ENCODE data around the gene CLSTN2. TPM values are rescaled to one million over a fixed set of nuclear protein-coding genes. Genes with fewer than 3 reads are reported as not detected.

The CLSTN2 gene
- total and polyA plus RNA-seq, 2 experiments from 2014 or later: 23.0 to 27.0 TPM

DNA sequence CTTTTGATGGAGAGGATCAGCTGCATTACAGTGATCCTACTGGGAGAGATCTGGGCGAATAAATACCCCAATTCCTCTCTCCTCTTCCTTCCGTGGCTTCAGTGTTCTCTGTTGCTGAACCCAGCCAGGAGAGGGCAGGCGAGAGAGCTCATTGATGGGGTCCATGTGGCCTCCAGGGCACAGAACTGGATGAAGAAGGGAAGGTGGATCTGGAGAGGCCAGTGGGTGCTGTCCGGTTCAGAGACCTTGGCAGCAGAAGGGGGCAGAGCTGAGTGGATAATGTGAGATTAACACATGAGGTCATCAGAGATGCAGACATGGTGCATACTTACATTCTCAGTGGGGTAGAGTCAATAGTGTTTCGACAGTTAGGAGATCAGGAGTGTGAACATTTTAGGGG is 193.6 kb downstream of the CLSTN2 start:
- Histone ChIP-seq H3K4me1 (ENCODE audit: insufficient read depth) (no peaks in the 10 kb centered on the region), H3K9me3 (ENCODE audit: low read depth) (no peaks in the 10 kb centered on the region), H3K27ac (no peak overlapping the region), H3K27me3 (no peaks in the 10 kb centered on the region), H4K20me1 (ENCODE audit: insufficient read depth, poor library complexity, severe bottlenecking) (no peaks in the 10 kb centered on the region), H3K79me2 (no peaks in the 10 kb centered on the region), H3K4me3 (no peak overlapping the region), H3K9me2 (replicated peaks; ENCODE audit: insufficient read depth) (no peaks in the 10 kb centered on the region), H2AFZ (no peak overlapping the region), H3K4me2 (no peak overlapping the region), H3K36me3 (replicated peaks; ENCODE audit: insufficient read depth, low read depth) (no peaks in the 10 kb centered on the region)
- 35% methylated on average over 5 of the region's 5 CpGs for WGBS (ENCODE audit: low lambda C conversion rate, missing lambda C conversion rate)
- TF ChIP-seq, protein P1, sequence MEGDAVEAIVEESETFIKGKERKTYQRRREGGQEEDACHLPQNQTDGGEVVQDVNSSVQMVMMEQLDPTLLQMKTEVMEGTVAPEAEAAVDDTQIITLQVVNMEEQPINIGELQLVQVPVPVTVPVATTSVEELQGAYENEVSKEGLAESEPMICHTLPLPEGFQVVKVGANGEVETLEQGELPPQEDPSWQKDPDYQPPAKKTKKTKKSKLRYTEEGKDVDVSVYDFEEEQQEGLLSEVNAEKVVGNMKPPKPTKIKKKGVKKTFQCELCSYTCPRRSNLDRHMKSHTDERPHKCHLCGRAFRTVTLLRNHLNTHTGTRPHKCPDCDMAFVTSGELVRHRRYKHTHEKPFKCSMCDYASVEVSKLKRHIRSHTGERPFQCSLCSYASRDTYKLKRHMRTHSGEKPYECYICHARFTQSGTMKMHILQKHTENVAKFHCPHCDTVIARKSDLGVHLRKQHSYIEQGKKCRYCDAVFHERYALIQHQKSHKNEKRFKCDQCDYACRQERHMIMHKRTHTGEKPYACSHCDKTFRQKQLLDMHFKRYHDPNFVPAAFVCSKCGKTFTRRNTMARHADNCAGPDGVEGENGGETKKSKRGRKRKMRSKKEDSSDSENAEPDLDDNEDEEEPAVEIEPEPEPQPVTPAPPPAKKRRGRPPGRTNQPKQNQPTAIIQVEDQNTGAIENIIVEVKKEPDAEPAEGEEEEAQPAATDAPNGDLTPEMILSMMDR (IDR thresholded peaks at IDR 0.05; ENCODE audit: poor library complexity): peak; percentile 43
- TF ChIP-seq EZH2 (IDR thresholded peaks at IDR 0.05; ENCODE audit: borderline replicate concordance): no peak
- DNase-seq (ENCODE audit: low spot score): peak; percentile 46

DNA sequence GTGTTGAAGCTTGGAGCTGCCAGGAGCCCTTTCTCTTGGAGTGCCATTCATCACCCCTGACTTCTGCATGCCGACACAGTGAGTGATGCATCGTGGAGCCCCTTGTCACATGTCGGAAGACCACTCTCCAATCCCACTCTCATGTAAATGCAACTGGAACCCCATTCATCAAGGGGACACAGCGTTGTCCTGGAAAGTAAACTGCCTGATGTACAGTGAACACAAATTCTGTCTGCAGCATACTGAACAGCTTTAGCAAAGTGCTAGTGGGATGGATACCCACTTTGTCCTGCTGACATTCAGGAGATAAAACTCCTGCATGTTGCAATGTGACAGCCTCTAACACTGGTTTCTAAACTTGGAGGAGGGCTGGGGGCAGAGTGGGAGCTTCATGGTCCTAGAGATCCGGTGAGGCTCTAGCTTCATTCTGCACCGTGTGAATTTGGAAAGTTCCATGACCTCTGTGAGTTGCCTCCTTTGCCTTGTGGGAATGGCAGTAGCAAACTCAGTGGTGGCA is 194.8 kb downstream of the CLSTN2 start:
- H3K79me2 ChIP-seq: no peaks in the 10 kb centered on the region
- no peaks in the 10 kb centered on the region for H3K9me3 ChIP-seq (ENCODE audit: low read depth)
- H3K36me3 ChIP-seq (replicated peaks; ENCODE audit: insufficient read depth, low read depth): no peaks in the 10 kb centered on the region
- DNase-seq (ENCODE audit: low spot score): no peak
- TF ChIP-seq EZH2 (IDR thresholded peaks at IDR 0.05; ENCODE audit: borderline replicate concordance) (no peak), EZH2phosphoT487 (IDR thresholded peaks at IDR 0.05; ENCODE audit: low read depth, severe bottlenecking, unreplicated experiment) (no peak)
- TF ChIP-seq, protein P1 (IDR thresholded peaks at IDR 0.05; ENCODE audit: poor library complexity): no peak
- no peaks in the 10 kb centered on the region for H3K9me2 ChIP-seq (replicated peaks; ENCODE audit: insufficient read depth)
- no peak overlapping the region for H3K4me3 ChIP-seq
- H2AFZ ChIP-seq: no peak overlapping the region
- H3K27ac ChIP-seq: no peak overlapping the region
- no peaks in the 10 kb centered on the region for H4K20me1 ChIP-seq (ENCODE audit: insufficient read depth, poor library complexity, severe bottlenecking)
- H3K27me3 ChIP-seq: no peaks in the 10 kb centered on the region
- no peak overlapping the region for H3K4me2 ChIP-seq
- WGBS (ENCODE audit: low lambda C conversion rate, missing lambda C conversion rate): 89% methylated on average over 6 of the region's 6 CpGs
- H3K4me1 ChIP-seq (ENCODE audit: insufficient read depth): no peaks in the 10 kb centered on the region

DNA sequence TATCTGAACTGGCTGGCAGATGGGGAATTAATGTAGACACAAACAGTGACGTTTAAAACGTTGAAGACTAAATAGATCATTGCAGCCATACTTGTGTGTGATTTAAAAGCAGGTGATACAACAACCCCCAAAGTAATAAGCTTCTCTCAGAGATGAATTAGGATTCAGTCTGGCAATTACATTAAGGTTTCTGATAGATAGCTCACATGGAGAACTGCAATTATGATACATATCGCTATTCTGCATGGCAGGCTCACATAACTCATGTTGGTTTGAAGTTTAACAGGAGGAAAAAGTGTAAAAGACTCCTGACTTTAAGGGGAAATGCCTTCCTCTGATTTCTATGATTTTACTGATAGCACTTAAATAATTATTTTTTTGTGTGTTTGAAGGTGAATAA is 196.9 kb downstream of the CLSTN2 start:
- H3K4me3 ChIP-seq: no peak overlapping the region
- no peaks in the 10 kb centered on the region for H4K20me1 ChIP-seq (ENCODE audit: insufficient read depth, poor library complexity, severe bottlenecking)
- 52% methylated on average over 3 of the region's 3 CpGs for WGBS (ENCODE audit: low lambda C conversion rate, missing lambda C conversion rate)
- H3K4me2 ChIP-seq: no peak overlapping the region
- TF ChIP-seq, protein P1 (IDR thresholded peaks at IDR 0.05; ENCODE audit: poor library complexity): no peak
- no peak for TF ChIP-seq EZH2 (IDR thresholded peaks at IDR 0.05; ENCODE audit: borderline replicate concordance)
- TF ChIP-seq EZH2phosphoT487 (IDR thresholded peaks at IDR 0.05; ENCODE audit: low read depth, severe bottlenecking, unreplicated experiment): no peak
- no peaks in the 10 kb centered on the region for H3K4me1 ChIP-seq (ENCODE audit: insufficient read depth)
- DNase-seq (ENCODE audit: low spot score): no peak
- no peak overlapping the region for H2AFZ ChIP-seq
- H3K79me2 ChIP-seq: no peaks in the 10 kb centered on the region
- H3K27ac ChIP-seq: no peak overlapping the region
- H3K27me3 ChIP-seq: peaks cover 4% of the 10 kb centered on the region
- H3K9me3 ChIP-seq (ENCODE audit: low read depth): no peaks in the 10 kb centered on the region
- no peaks in the 10 kb centered on the region for H3K9me2 ChIP-seq (replicated peaks; ENCODE audit: insufficient read depth)
- H3K36me3 ChIP-seq (replicated peaks; ENCODE audit: insufficient read depth, low read depth): no peaks in the 10 kb centered on the region

Data from hepatocyte (in vitro differentiated cells).